Measurements from ENCODE around the gene FRY. TPM values are rescaled to one million over a fixed set of nuclear protein-coding genes. Genes with fewer than 3 reads are reported as not detected.

FRY gene
- total and polyA plus RNA-seq, 2 donors: 4.8 to 9.8 TPM

- no peak overlapping the region for H3K4me3 ChIP-seq (ENCODE audit: low read length in 2 of 2)
- 81% methylated on average over 4 of the region's 4 CpGs for WGBS
- no peaks in the 10 kb centered on the region for H3K4me1 ChIP-seq (ENCODE audit: control insufficient read depth in 2 of 2, insufficient read depth in 2 of 2, low read length in 2 of 2)
- H3K9me3 ChIP-seq (ENCODE audit: control insufficient read depth in 2 of 2, insufficient read depth in 1 of 2, low read length in 1 of 2): no peaks in the 10 kb centered on the region
- no peak overlapping the region for H3K27ac ChIP-seq (ENCODE audit: low read depth in 1 of 2, low read length in 1 of 2)
- no peak for DNase-seq (ENCODE audit: low read depth in 6 of 9, low spot score in 9 of 9)
- no peaks in the 10 kb centered on the region for H3K27me3 ChIP-seq (ENCODE audit: control insufficient read depth in 2 of 2, insufficient read depth in 1 of 2, low read length in 1 of 2)
- no peaks in the 10 kb centered on the region for H3K36me3 ChIP-seq (ENCODE audit: control insufficient read depth in 2 of 2, insufficient read depth in 2 of 2, low read length in 1 of 2)
Observed at GRCh38 chr13:32147976-32148375, 116.4 kb downstream of the FRY start.

GRCh38 chr13:32150239-32150638, 118.7 kb downstream of the FRY start:
- Histone ChIP-seq H3K4me1 (ENCODE audit: control insufficient read depth in 2 of 2, insufficient read depth in 2 of 2, low read length in 2 of 2) (no peaks in the 10 kb centered on the region), H3K27me3 (ENCODE audit: control insufficient read depth in 2 of 2, insufficient read depth in 1 of 2, low read length in 1 of 2) (no peaks in the 10 kb centered on the region), H3K27ac (ENCODE audit: low read depth in 1 of 2, low read length in 1 of 2) (no peak overlapping the region), H3K9me3 (ENCODE audit: control insufficient read depth in 2 of 2, insufficient read depth in 1 of 2, low read length in 1 of 2) (no peaks in the 10 kb centered on the region), H3K36me3 (ENCODE audit: control insufficient read depth in 2 of 2, insufficient read depth in 2 of 2, low read length in 1 of 2) (no peaks in the 10 kb centered on the region), H3K4me3 (ENCODE audit: low read length in 2 of 2) (no peak overlapping the region)
- no peak for DNase-seq (ENCODE audit: low read depth in 6 of 9, low spot score in 9 of 9)
- 80% methylated on average over 1 of the region's 1 CpG for WGBS

- no peak for DNase-seq (ENCODE audit: low read depth in 6 of 9, low spot score in 9 of 9)
- no peak overlapping the region for H3K4me3 ChIP-seq (ENCODE audit: low read length in 2 of 2)
- H3K27me3 ChIP-seq (ENCODE audit: control insufficient read depth in 2 of 2, insufficient read depth in 1 of 2, low read length in 1 of 2): no peaks in the 10 kb centered on the region
- H3K4me1 ChIP-seq (ENCODE audit: control insufficient read depth in 2 of 2, insufficient read depth in 2 of 2, low read length in 2 of 2): no peaks in the 10 kb centered on the region
- WGBS: 0% methylated on average over 1 of the region's 1 CpG
- H3K36me3 ChIP-seq (ENCODE audit: control insufficient read depth in 2 of 2, insufficient read depth in 2 of 2, low read length in 1 of 2): no peaks in the 10 kb centered on the region
- no peaks in the 10 kb centered on the region for H3K9me3 ChIP-seq (ENCODE audit: control insufficient read depth in 2 of 2, insufficient read depth in 1 of 2, low read length in 1 of 2)
- no peak overlapping the region for H3K27ac ChIP-seq (ENCODE audit: low read depth in 1 of 2, low read length in 1 of 2)
Observed at GRCh38 chr13:32150794-32151193, 119.2 kb downstream of the FRY start.

- Histone ChIP-seq H3K4me3 (ENCODE audit: low read length in 2 of 2) (no peak overlapping the region), H3K36me3 (ENCODE audit: control insufficient read depth in 2 of 2, insufficient read depth in 2 of 2, low read length in 1 of 2) (no peaks in the 10 kb centered on the region), H3K27me3 (ENCODE audit: control insufficient read depth in 2 of 2, insufficient read depth in 1 of 2, low read length in 1 of 2) (no peaks in the 10 kb centered on the region), H3K27ac (ENCODE audit: low read depth in 1 of 2, low read length in 1 of 2) (no peak overlapping the region), H3K9me3 (ENCODE audit: control insufficient read depth in 2 of 2, insufficient read depth in 1 of 2, low read length in 1 of 2) (no peaks in the 10 kb centered on the region), H3K4me1 (ENCODE audit: control insufficient read depth in 2 of 2, insufficient read depth in 2 of 2, low read length in 2 of 2) (no peaks in the 10 kb centered on the region)
- no peak for DNase-seq (ENCODE audit: low read depth in 6 of 9, low spot score in 9 of 9)
- WGBS: 98% methylated on average over 5 of the region's 5 CpGs
Observed at GRCh38 chr13:32151240-32151639, 119.7 kb downstream of the FRY start.

- no peaks in the 10 kb centered on the region for H3K36me3 ChIP-seq (ENCODE audit: control insufficient read depth in 2 of 2, insufficient read depth in 2 of 2, low read length in 1 of 2)
- H3K4me3 ChIP-seq (ENCODE audit: low read length in 2 of 2): no peak overlapping the region
- no peak overlapping the region for H3K27ac ChIP-seq (ENCODE audit: low read depth in 1 of 2, low read length in 1 of 2)
- WGBS: 89% methylated on average over 3 of the region's 3 CpGs
- DNase-seq (ENCODE audit: low read depth in 6 of 9, low spot score in 9 of 9): no peak
- no peaks in the 10 kb centered on the region for H3K4me1 ChIP-seq (ENCODE audit: control insufficient read depth in 2 of 2, insufficient read depth in 2 of 2, low read length in 2 of 2)
- H3K27me3 ChIP-seq (ENCODE audit: control insufficient read depth in 2 of 2, insufficient read depth in 1 of 2, low read length in 1 of 2): no peaks in the 10 kb centered on the region
- H3K9me3 ChIP-seq (ENCODE audit: control insufficient read depth in 2 of 2, insufficient read depth in 1 of 2, low read length in 1 of 2): no peaks in the 10 kb centered on the region
Observed at GRCh38 chr13:32153056-32153455, 121.5 kb downstream of the FRY start.

- WGBS: 97% methylated on average over 4 of the region's 4 CpGs
- DNase-seq (ENCODE audit: low read depth in 6 of 9, low spot score in 9 of 9): no peak
- no peak overlapping the region for H3K27ac ChIP-seq (ENCODE audit: low read depth in 1 of 2, low read length in 1 of 2)
- peaks cover 0 to 2% of the 10 kb centered on the region in 2 donors for H3K36me3 ChIP-seq (ENCODE audit: control insufficient read depth in 2 of 2, insufficient read depth in 2 of 2, low read length in 1 of 2)
- peaks cover 0 to 5% of the 10 kb centered on the region in 2 donors for H3K4me1 ChIP-seq (ENCODE audit: control insufficient read depth in 2 of 2, insufficient read depth in 2 of 2, low read length in 2 of 2)
- no peak overlapping the region for H3K4me3 ChIP-seq (ENCODE audit: low read length in 2 of 2)
- no peaks in the 10 kb centered on the region for H3K9me3 ChIP-seq (ENCODE audit: control insufficient read depth in 2 of 2, insufficient read depth in 1 of 2, low read length in 1 of 2)
- H3K27me3 ChIP-seq (ENCODE audit: control insufficient read depth in 2 of 2, insufficient read depth in 1 of 2, low read length in 1 of 2): no peaks in the 10 kb centered on the region
Observed at GRCh38 chr13:32159137-32159869, 127.7 kb downstream of the FRY start.

GRCh38 chr13:32162395-32163005, 130.9 kb downstream of the FRY start:
- Histone ChIP-seq H3K27ac (ENCODE audit: low read depth in 1 of 2, low read length in 1 of 2) (no peak overlapping the region), H3K36me3 (ENCODE audit: control insufficient read depth in 2 of 2, insufficient read depth in 2 of 2, low read length in 1 of 2) (peaks cover 0 to 2% of the 10 kb centered on the region in 2 donors), H3K4me3 (ENCODE audit: low read length in 2 of 2) (no peak overlapping the region), H3K4me1 (ENCODE audit: control insufficient read depth in 2 of 2, insufficient read depth in 2 of 2, low read length in 2 of 2) (peaks cover 0 to 5% of the 10 kb centered on the region in 2 donors), H3K27me3 (ENCODE audit: control insufficient read depth in 2 of 2, insufficient read depth in 1 of 2, low read length in 1 of 2) (no peaks in the 10 kb centered on the region), H3K9me3 (ENCODE audit: control insufficient read depth in 2 of 2, insufficient read depth in 1 of 2, low read length in 1 of 2) (no peaks in the 10 kb centered on the region)
- 60% methylated on average over 5 of the region's 5 CpGs for WGBS
- no peak for DNase-seq (ENCODE audit: low read depth in 6 of 9, low spot score in 9 of 9)

- H3K36me3 ChIP-seq (ENCODE audit: control insufficient read depth in 2 of 2, insufficient read depth in 2 of 2, low read length in 1 of 2): peaks cover 0 to 2% of the 10 kb centered on the region in 2 donors
- no peaks in the 10 kb centered on the region for H3K27me3 ChIP-seq (ENCODE audit: control insufficient read depth in 2 of 2, insufficient read depth in 1 of 2, low read length in 1 of 2)
- H3K9me3 ChIP-seq (ENCODE audit: control insufficient read depth in 2 of 2, insufficient read depth in 1 of 2, low read length in 1 of 2): no peaks in the 10 kb centered on the region
- no peak overlapping the region for H3K27ac ChIP-seq (ENCODE audit: low read depth in 1 of 2, low read length in 1 of 2)
- DNase-seq (ENCODE audit: low read depth in 6 of 9, low spot score in 9 of 9): peak; percentile 4 to 70 (median 25)
- peaks cover 0 to 5% of the 10 kb centered on the region in 2 donors for H3K4me1 ChIP-seq (ENCODE audit: control insufficient read depth in 2 of 2, insufficient read depth in 2 of 2, low read length in 2 of 2)
- 92% methylated on average over 4 of the region's 4 CpGs for WGBS
- no peak overlapping the region for H3K4me3 ChIP-seq (ENCODE audit: low read length in 2 of 2)
Observed at GRCh38 chr13:32164622-32165268, 133.2 kb downstream of the FRY start.

GRCh38 chr13:32165796-32166195, 134.2 kb downstream of the FRY start:
- Histone ChIP-seq H3K27me3 (ENCODE audit: control insufficient read depth in 2 of 2, insufficient read depth in 1 of 2, low read length in 1 of 2) (no peaks in the 10 kb centered on the region), H3K9me3 (ENCODE audit: control insufficient read depth in 2 of 2, insufficient read depth in 1 of 2, low read length in 1 of 2) (no peaks in the 10 kb centered on the region), H3K4me1 (ENCODE audit: control insufficient read depth in 2 of 2, insufficient read depth in 2 of 2, low read length in 2 of 2) (peaks cover 0 to 5% of the 10 kb centered on the region in 2 donors), H3K36me3 (ENCODE audit: control insufficient read depth in 2 of 2, insufficient read depth in 2 of 2, low read length in 1 of 2) (peaks cover 0 to 2% of the 10 kb centered on the region in 2 donors), H3K4me3 (ENCODE audit: low read length in 2 of 2) (no peak overlapping the region), H3K27ac (ENCODE audit: low read depth in 1 of 2, low read length in 1 of 2) (no peak overlapping the region)
- WGBS: 98% methylated on average over 5 of the region's 5 CpGs
- DNase-seq (ENCODE audit: low read depth in 6 of 9, low spot score in 9 of 9): no peak
